ENCODE measurements around the gene SMIM26. TPM values are rescaled to one million over a fixed set of nuclear protein-coding genes. Genes with fewer than 3 reads are reported as not detected.

The SMIM26 gene
- total and polyA plus RNA-seq, 9 of the 15 experiments (the other 6 are each of a cell fraction or from before 2014, with no cell fraction given): 46.9 to 186 (median 86.5) TPM

DNA sequence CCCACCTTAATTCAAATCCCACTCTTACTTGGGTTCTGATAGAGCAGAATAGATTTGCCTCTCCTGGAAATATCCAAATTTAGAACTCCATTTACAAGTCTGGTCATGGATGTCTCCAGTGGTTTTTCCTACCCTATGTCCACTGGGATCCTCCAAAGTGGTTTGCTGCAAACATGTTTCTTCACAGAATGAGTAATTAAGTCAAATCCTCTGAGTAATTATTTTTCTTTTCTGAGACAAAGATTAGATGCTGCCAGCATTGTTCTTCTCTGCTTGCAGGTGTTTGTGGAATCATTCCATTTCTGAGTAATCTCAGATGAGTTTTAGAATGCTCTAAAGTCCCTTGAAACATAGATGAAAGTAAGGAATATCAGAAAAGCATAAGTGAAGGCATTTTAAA is 42.5 kb downstream of the SMIM26 start:
- POLR2A ChIA-PET: no interaction called here
- Histone ChIP-seq H3K27me3 (ENCODE audit: control insufficient read depth in 2 of 2, insufficient read depth in 2 of 2, low read length in 2 of 2) (no peaks in the 10 kb centered on the region), H3K27ac (ENCODE audit: extremely low read depth, low read depth, low read length) (no peak overlapping the region), H3K4me1 (replicated peaks in 1 of 2; ENCODE audit: control insufficient read depth in 2 of 2, insufficient read depth in 2 of 2, low read length in 2 of 2) (no peaks in the 10 kb centered on the region), H3K4me3 (no peak overlapping the region), H3K9ac (ENCODE audit: insufficient read depth in 1 of 2, low read depth in 2 of 2, low read length in 2 of 2) (no peak overlapping the region), H3K36me3 (ENCODE audit: control insufficient read depth, insufficient read depth, low read length) (no peaks in the 10 kb centered on the region), H2AFZ (ENCODE audit: low read depth, low read length) (no peak overlapping the region), H3K9me3 (replicated peaks; ENCODE audit: control insufficient read depth, insufficient read depth, low read depth, low read length) (no peaks in the 10 kb centered on the region), H4K20me1 (replicated peaks; ENCODE audit: control insufficient read depth, insufficient read depth, low read length) (no peaks in the 10 kb centered on the region), H3K4me2 (ENCODE audit: insufficient read depth, low read length) (no peak overlapping the region), H3K79me2 (ENCODE audit: control insufficient read depth, insufficient read depth, low read length) (no peaks in the 10 kb centered on the region), H3K9me1 (ENCODE audit: control insufficient read depth, insufficient read depth, low read length) (no peaks in the 10 kb centered on the region)
- in situ Hi-C loops (cut with MboI) (no loop called here), intact Hi-C loops (cut with micrococcal nuclease) (no loop called here)
- no peak for ATAC-seq
- no peak for TF ChIP-seq SREBF2 (CRISPR knock-in tag; IDR thresholded peaks at IDR 0.05)
- TF ChIP-seq, protein P1, sequence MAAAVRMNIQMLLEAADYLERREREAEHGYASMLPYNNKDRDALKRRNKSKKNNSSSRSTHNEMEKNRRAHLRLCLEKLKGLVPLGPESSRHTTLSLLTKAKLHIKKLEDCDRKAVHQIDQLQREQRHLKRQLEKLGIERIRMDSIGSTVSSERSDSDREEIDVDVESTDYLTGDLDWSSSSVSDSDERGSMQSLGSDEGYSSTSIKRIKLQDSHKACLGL (CRISPR knock-in tag; IDR thresholded peaks at IDR 0.05; ENCODE audit: borderline replicate concordance, poor library complexity, severe bottlenecking): no peak
- DNase-seq (ENCODE audit: extremely low read depth in 1 of 4, low spot score in 3 of 4): no peak
- BruUV-seq (replicated peaks): no TSS peak
- no peak for FAIRE-seq
- CTCF ChIA-PET (ENCODE audit: low intra/inter-chr PET ratio): no interaction called here

DNA sequence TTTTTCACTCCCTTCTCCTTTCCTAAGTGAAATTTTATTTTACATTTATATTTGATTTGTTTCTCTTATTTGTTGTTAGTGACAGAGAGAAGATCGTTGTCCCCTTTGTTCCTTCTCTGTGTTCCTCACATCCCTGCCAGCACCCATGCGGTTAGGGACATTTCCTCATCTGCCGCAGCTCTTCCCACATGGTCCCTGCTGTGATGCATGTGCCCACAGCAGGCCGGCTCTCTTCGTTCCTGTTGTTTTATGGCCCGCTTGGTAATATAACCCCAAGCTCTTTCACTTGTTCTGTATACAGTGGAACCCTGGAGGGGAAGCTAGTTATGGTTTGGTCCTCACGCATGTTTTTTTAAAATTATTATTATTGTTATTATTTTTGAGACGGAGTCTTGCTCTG is 44.3 kb downstream of the SMIM26 start:
- Histone ChIP-seq H3K79me2 (ENCODE audit: control insufficient read depth, insufficient read depth, low read length) (no peaks in the 10 kb centered on the region), H3K9me1 (ENCODE audit: control insufficient read depth, insufficient read depth, low read length) (no peaks in the 10 kb centered on the region), H3K4me3 (no peak overlapping the region), H2AFZ (ENCODE audit: low read depth, low read length) (no peak overlapping the region), H3K9me3 (replicated peaks; ENCODE audit: control insufficient read depth, insufficient read depth, low read depth, low read length) (no peaks in the 10 kb centered on the region), H3K4me2 (ENCODE audit: insufficient read depth, low read length) (no peak overlapping the region), H3K27ac (ENCODE audit: extremely low read depth, low read depth, low read length) (no peak overlapping the region), H3K9ac (ENCODE audit: insufficient read depth in 1 of 2, low read depth in 2 of 2, low read length in 2 of 2) (no peak overlapping the region), H4K20me1 (replicated peaks; ENCODE audit: control insufficient read depth, insufficient read depth, low read length) (no peaks in the 10 kb centered on the region), H3K36me3 (ENCODE audit: control insufficient read depth, insufficient read depth, low read length) (no peaks in the 10 kb centered on the region), H3K27me3 (ENCODE audit: control insufficient read depth in 2 of 2, insufficient read depth in 2 of 2, low read length in 2 of 2) (no peaks in the 10 kb centered on the region), H3K4me1 (replicated peaks in 1 of 2; ENCODE audit: control insufficient read depth in 2 of 2, insufficient read depth in 2 of 2, low read length in 2 of 2) (no peaks in the 10 kb centered on the region)
- FAIRE-seq (no peak), ATAC-seq (no peak), DNase-seq (ENCODE audit: extremely low read depth in 1 of 4, low spot score in 3 of 4) (no peak)
- in situ Hi-C loops (cut with MboI): no loop called here
- CTCF ChIA-PET (ENCODE audit: low intra/inter-chr PET ratio): no interaction called here
- POLR2A ChIA-PET: no interaction called here
- WGBS (ENCODE audit: insufficient coverage, low coverage, missing lambda C conversion rate): 88% methylated on average over 8 of the region's 8 CpGs
- no TSS peak for BruUV-seq (replicated peaks)
- intact Hi-C loops (cut with micrococcal nuclease): no loop called here
- no peak for TF ChIP-seq MTA2 (IDR thresholded peaks at IDR 0.05; ENCODE audit: low read depth)
- TF ChIP-seq SUPT5H (IDR thresholded peaks at IDR 0.05): no peak
- TF ChIP-seq, protein P2, sequence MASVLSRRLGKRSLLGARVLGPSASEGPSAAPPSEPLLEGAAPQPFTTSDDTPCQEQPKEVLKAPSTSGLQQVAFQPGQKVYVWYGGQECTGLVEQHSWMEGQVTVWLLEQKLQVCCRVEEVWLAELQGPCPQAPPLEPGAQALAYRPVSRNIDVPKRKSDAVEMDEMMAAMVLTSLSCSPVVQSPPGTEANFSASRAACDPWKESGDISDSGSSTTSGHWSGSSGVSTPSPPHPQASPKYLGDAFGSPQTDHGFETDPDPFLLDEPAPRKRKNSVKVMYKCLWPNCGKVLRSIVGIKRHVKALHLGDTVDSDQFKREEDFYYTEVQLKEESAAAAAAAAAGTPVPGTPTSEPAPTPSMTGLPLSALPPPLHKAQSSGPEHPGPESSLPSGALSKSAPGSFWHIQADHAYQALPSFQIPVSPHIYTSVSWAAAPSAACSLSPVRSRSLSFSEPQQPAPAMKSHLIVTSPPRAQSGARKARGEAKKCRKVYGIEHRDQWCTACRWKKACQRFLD (CRISPR knock-in tag; IDR thresholded peaks at IDR 0.05): no peak
- no peak for TF ChIP-seq ZNF717 (CRISPR knock-in tag; IDR thresholded peaks at IDR 0.05)
- TF ChIP-seq ATF7 (IDR thresholded peaks at IDR 0.05): no peak
- no peak for TF ChIP-seq MAFK (IDR thresholded peaks at IDR 0.05; ENCODE audit: low read length)
- TF ChIP-seq ZNF584 (CRISPR knock-in tag; IDR thresholded peaks at IDR 0.05; ENCODE audit: low read depth): no peak
- TF ChIP-seq TGIF2 (CRISPR knock-in tag; IDR thresholded peaks at IDR 0.05): no peak
- TF ChIP-seq ZNF408 (CRISPR knock-in tag; IDR thresholded peaks at IDR 0.05; ENCODE audit: low read depth): no peak
- no peak for TF ChIP-seq ZBTB43 (CRISPR knock-in tag; IDR thresholded peaks at IDR 0.05)
- no peak for TF ChIP-seq ZNF224 (CRISPR knock-in tag; IDR thresholded peaks at IDR 0.05)
- TF ChIP-seq ZNF133 (CRISPR knock-in tag; IDR thresholded peaks at IDR 0.05): no peak
- no peak for TF ChIP-seq TEAD2 (tag; IDR thresholded peaks at IDR 0.05)
- TF ChIP-seq RFX1 (IDR thresholded peaks at IDR 0.05): no peak
- TF ChIP-seq TAL1 (IDR thresholded peaks at IDR 0.05): no peak
